CD4-positive, alpha-beta T cell treated with Interferon gamma for 1 hour (primary cell): ENCODE data around the gene ODAD3.
"Not testable (repeated sequence)": the region's sequence is repeated elsewhere in the genome, so short reads cannot be mapped to it uniquely, and the experiment has no call there.

Experiments used
- DNase-seq: peaks from one replicate; pipeline ENCODE4 v3.0.0-alpha.2; 2020

The ODAD3 gene

GRCh38 chr19:11435057-11435832, at the start of gene ODAD3, which contains the start of gene PRKCSH:
TSS of gene ODAD3 (minus strand) at chr19:11435121. CDS start at chr19:11435016, 105 bp downstream.
TSS of gene PRKCSH (plus strand) at chr19:11435635. CDS start at chr19:11436118, 483 bp downstream.
- DNase-seq = peak; percentile 99

DNA sequence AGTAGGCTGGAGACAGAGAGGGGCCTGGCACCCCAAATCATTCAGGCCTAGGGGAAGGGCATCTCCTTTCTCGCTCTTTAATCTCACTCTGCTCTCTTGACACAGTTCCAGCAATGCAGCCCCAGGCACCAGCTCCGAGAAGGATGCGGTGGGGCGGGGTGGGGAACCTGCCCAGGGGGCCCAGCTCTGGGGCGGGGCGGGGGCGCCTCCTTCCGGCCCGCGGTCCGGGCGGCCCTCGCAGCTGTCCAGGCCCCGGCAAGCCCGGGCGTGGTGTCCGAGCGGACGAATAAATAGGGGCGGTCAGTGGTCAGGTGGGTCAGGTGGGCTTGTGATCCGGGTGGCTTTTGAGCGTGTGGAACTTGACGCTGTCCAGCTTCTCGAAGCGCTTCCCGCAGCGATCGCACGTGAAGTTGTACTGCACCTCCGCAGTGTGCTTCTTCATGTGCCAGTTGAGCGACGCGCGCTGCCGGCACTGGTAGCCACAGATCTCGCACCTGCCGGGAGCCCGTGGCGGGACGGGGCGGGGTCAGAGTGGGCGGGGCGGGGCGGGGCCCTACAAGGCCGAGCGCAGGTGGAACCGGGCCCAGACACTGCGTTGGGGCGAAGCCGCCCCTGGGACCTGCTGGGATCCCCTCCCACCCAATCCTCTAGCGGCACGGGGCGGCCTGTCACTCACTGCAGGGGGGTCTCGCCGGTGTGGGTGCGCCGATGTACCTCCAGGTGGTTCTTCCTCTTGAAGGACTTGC, 48.6 kb upstream of the ODAD3 start:
- DNase-seq = no peak

- DNase-seq = peak; percentile 84
These were observed 47.6 kb upstream of the ODAD3 start for GRCh38 chr19:11482384-11483050.

DNA sequence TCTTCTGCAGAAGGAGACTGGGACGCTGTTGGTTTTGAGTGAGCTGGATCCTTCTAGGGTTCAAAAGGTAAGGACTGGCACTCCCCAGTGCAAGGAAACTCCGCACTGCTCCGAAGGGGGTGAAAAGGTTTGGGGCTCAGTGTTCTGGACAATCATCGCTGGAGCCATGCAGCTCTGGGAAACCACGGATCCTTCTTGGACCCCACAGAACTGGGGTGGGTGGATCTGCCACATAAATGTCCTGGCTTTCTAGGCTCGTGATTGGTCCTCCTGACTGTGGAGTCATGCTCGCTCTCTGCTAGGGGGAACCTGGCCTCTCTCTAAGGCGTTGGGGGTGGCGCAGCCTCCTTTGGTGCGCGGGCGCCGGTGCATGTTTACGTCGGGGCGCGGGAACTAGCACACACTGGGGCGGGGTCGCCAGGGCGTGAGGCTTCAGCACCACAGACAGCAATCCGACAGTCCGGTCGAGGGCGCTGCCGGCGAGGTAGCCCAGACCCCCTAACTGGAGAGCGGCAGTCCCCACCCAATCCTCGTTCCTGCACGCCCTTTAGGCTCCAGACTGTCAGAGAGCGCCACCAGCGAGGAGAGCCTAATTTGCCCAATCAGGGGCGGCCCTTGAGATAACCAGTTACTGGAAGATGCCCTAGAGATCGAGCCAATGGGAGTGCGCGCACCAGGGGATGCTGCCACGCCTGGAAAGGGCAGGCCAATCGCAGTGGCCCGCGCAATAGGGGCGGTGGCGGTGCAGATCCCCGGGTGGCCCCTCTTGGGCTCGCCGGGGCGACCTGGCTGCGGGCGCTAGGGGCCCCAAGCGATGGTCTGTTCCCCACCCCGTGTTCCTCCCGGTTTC, 46.8 kb upstream of the ODAD3 start:
- DNase-seq = peak; percentile 67

- DNase-seq = no peak
These were observed 46.0 kb upstream of the ODAD3 start, which contains the start of gene ELAVL3 for GRCh38 chr19:11480715-11481533. TSS of gene ELAVL3 (minus strand) at chr19:11481046. CDS start at chr19:11480608, 438 bp downstream.

- no peak for DNase-seq
These were observed 45.2 kb upstream of the ODAD3 start for GRCh38 chr19:11479898-11480714.

DNA sequence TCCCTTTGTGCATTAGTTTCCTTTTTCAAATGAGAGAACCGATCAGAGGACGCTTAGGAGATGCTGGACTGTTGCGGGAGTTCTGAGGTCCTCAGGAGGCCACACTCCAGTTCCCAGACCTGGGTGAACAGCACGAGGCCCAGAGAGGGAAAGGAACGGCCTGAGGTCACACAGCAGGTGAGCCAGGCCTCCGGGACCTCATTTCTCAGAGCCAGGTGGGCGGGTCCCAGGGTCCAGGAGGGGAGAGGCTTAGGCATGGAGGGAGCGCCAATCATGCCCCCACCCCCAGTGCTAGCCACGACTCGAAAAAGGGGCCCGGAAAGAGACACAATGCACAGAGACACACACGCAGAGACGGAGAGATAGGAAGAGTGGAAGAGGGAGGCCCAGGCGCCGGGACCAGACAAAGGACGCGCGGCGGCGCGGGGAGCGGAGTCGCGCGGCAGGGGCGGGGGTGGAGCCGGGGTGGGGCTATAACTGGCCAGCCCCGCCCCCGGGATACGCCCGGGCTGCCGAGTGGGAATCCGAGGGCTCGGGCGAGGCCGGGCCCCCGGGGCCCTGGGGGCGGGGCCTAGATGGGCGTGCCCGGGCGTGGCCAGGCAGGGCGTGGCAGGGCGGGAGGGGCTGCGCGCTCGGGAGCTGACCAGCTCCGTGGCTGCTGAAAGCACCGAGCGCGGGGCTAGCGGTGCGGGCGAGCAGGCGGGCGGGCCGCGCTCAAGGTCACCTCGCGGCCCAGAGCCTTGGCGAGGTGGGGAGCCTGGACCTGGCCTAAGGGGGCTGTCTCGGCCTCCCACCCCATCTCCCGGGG, 44.4 kb upstream of the ODAD3 start:
- no peak for DNase-seq

DNA sequence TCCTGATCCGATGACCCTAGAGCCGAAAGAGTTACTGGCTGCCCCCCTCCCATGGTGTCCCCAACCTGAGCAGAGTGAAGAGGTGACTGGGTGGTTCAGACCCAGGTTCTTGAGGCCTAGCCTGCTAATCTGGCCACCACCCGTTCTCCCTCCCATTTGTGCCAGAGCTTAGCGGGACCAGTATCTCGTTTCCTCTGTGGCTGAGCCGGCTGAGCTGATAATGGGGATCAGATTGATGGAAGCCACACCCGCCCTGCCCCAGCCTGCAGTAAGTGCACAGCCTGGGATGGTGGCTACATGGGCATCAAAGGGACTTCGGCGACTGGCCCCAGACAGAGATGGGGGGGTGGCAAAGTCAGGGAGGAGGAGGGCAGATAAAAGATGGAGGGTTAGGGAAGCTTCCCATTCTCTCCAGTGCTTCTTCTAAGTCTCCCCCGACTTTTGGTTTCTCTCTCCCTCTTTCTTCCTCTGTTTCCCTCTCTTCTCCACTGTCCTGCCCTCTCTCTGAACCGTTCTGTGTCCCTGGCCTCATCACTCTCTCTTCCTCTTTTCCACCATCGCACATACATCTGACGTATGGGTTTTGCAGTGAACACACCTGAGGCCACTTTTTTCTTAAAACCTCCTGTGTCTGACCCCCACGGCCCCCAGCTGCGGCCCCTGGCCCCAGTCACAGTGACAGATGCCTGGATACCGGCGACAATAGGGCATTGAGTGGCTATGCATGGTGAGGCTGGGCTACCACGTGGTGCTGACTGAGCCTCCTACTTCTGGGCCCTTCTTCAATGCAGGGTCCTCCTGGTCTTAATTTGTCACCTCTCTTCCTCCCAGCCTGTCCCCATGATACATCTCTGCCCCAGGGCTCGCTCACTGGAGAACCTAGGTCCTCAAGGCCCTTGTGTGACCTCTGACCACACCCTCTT, 43.5 kb upstream of the ODAD3 start:
- DNase-seq = no peak

- DNase-seq = no peak
These were observed 40.9 kb upstream of the ODAD3 start for GRCh38 chr19:11475861-11476260.

GRCh38 chr19:11475343-11475742, 40.4 kb upstream of the ODAD3 start:
- DNase-seq = not testable (repeated sequence)

GRCh38 chr19:11473725-11474124, 38.8 kb upstream of the ODAD3 start:
- no peak for DNase-seq

- DNase-seq = not testable (repeated sequence)
These were observed 33.4 kb upstream of the ODAD3 start for GRCh38 chr19:11468266-11468845.

GRCh38 chr19:11465600-11465999, 30.7 kb upstream of the ODAD3 start:
- no peak for DNase-seq

- DNase-seq = no peak
These were observed 29.7 kb upstream of the ODAD3 start for GRCh38 chr19:11464333-11465265.

GRCh38 chr19:11463391-11463790, 28.5 kb upstream of the ODAD3 start:
- no peak for DNase-seq

- no peak for DNase-seq
These were observed 26.5 kb upstream of the ODAD3 start for GRCh38 chr19:11461453-11461852.

DNA sequence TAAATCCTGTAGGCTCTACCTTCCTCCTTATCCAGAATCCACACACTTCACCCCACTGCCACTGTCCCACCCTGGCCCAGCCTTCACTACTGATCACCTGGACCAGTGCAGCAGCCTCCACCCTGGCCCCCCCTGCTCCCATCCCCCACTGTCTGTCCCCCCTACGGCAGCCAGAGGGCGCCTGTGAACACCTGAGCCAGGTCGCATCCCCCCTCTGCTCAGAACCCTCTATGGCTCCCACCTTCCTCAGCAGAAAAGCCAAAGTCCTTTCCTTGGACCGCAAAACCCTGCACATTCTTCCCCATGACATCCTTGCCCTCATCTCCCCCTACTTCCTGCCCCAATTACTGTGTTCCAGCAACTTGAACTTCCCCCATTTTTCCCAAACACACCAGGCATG, 25.3 kb upstream of the ODAD3 start:
- DNase-seq = no peak
